ENCODE data around the gene SRF.

- TF ChIP-seq, protein P1, sequence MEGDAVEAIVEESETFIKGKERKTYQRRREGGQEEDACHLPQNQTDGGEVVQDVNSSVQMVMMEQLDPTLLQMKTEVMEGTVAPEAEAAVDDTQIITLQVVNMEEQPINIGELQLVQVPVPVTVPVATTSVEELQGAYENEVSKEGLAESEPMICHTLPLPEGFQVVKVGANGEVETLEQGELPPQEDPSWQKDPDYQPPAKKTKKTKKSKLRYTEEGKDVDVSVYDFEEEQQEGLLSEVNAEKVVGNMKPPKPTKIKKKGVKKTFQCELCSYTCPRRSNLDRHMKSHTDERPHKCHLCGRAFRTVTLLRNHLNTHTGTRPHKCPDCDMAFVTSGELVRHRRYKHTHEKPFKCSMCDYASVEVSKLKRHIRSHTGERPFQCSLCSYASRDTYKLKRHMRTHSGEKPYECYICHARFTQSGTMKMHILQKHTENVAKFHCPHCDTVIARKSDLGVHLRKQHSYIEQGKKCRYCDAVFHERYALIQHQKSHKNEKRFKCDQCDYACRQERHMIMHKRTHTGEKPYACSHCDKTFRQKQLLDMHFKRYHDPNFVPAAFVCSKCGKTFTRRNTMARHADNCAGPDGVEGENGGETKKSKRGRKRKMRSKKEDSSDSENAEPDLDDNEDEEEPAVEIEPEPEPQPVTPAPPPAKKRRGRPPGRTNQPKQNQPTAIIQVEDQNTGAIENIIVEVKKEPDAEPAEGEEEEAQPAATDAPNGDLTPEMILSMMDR (conservative IDR thresholded peaks at IDR 0.05; ENCODE audit: low read depth, low read length): no peak
- TF ChIP-seq EZH2 (IDR thresholded peaks at IDR 0.05; ENCODE audit: borderline replicate concordance, low read depth, low read length, poor library complexity, severe bottlenecking): no peak
Observed at GRCh38 chr6:43222418-43223059, 51.5 kb downstream of the SRF start.

All from A673 (cell line).